ENCODE measurements around the gene KLK14.

GRCh38 chr19:51122112-51122981 is 39.7 kb upstream of the KLK14 start:
- TF ChIP-seq BACH1 (IDR thresholded peaks at IDR 0.05; ENCODE audit: low read length) = no peak
- TF ChIP-seq KDM4A (IDR thresholded peaks at IDR 0.05; ENCODE audit: low read depth, low read length, severe bottlenecking) = no peak
- TF ChIP-seq CTCF (IDR thresholded peaks at IDR 0.05; ENCODE audit: control extremely low read depth in 1 of 3, insufficient read depth in 1 of 3, low read depth in 1 of 3, low read length in 3 of 3) = no peak
- TF ChIP-seq POLR2AphosphoS5 (IDR thresholded peaks at IDR 0.05; ENCODE audit: low read depth, low read length) = no peak
- TF ChIP-seq POU5F1 (IDR thresholded peaks at IDR 0.05; ENCODE audit: low read depth, low read length) = no peak
- TF ChIP-seq RFX5 (IDR thresholded peaks at IDR 0.05; ENCODE audit: borderline replicate concordance, low read depth, low read length) = no peak
- TF ChIP-seq E2F6 (IDR thresholded peaks at IDR 0.05) = no peak
- TF ChIP-seq CREB1 (IDR thresholded peaks at IDR 0.05) = no peak
- TF ChIP-seq EZH2 (IDR thresholded peaks at IDR 0.05; ENCODE audit: low read depth, low read length, severe bottlenecking) = no peak
- TF ChIP-seq EP300 (IDR thresholded peaks at IDR 0.05; ENCODE audit: borderline replicate concordance in 1 of 2, low read depth in 2 of 2, low read length in 2 of 2) = no peak
- TF ChIP-seq JUN (IDR thresholded peaks at IDR 0.05; ENCODE audit: low read depth, low read length) = no peak
